Neural progenitor cell (in vitro differentiated cells): ENCODE results near the gene TMUB1.

Source experiments
- EZH2 ChIP-seq: fragments of 200-600 bp; sonication (generic); IDR thresholded peaks from 2 replicates; pipeline ENCODE4 v1.6.1; 2017; ENCODE audit warnings: antibody characterized with exemption, mild to moderate bottlenecking, moderate library complexity
- TF ChIP-seq, protein P1 (sequence below): fragments of 200-600 bp; sonication (generic); IDR thresholded peaks from 2 replicates; pipeline ENCODE4 v1.5.1; 2017; ENCODE audit warnings: antibody characterized with exemption, mild to moderate bottlenecking

DNA sequence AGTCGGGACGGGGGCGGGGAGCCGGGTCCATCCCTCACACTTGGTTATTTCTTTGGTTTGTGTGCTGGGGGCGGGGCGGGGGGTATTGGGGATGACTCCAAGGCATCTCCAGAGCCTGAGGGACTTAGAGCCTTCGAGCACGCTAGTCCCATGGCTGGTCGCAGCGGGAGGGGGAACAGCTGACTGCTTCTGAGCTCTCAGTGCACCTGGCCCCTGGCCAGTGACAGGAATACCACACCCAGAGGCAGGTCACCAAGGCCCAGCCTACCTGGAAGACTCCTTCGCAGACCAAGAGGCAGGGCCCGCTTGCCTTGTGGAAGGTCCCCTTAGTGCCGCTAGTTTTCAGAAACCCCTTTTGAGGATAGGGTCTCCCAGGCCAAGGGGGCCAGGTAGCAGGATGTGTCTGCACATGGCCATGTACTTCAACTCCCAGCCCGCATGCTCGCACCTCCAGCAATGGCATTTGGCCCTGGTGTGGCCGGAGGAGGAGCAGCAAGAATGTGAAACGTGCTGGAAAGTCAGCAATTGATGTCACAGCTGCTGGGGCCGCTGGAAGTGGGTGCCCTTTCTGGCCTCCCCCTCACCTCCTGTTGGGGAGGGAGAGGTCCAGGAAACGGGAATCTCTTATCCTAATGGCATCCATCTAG lies 43.3 kb upstream of the TMUB1 start:
- no peak for TF ChIP-seq EZH2
- TF ChIP-seq, protein P1, sequence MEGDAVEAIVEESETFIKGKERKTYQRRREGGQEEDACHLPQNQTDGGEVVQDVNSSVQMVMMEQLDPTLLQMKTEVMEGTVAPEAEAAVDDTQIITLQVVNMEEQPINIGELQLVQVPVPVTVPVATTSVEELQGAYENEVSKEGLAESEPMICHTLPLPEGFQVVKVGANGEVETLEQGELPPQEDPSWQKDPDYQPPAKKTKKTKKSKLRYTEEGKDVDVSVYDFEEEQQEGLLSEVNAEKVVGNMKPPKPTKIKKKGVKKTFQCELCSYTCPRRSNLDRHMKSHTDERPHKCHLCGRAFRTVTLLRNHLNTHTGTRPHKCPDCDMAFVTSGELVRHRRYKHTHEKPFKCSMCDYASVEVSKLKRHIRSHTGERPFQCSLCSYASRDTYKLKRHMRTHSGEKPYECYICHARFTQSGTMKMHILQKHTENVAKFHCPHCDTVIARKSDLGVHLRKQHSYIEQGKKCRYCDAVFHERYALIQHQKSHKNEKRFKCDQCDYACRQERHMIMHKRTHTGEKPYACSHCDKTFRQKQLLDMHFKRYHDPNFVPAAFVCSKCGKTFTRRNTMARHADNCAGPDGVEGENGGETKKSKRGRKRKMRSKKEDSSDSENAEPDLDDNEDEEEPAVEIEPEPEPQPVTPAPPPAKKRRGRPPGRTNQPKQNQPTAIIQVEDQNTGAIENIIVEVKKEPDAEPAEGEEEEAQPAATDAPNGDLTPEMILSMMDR: no peak
